Measurements from ENCODE around the gene SHE.

SHE gene

DNA sequence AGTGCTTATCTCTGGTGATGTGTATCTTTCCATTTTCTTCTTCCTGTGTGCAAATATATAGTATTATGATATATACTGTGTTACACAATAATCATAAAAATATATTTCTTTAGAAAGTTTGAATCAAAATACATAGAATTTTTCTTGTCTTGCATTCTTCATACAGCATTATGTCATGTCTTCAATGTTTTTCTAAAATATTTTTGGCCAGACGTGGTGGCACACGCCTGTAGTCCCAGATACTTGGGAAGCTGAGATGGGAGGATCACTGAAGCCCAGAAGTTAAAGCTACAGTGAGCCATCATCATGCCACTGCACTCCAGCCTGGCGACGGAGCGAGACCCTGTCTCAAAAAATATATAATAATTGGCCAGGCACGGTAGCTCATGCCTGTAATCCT is 55.4 kb downstream of the SHE start:
- DNase-seq (ENCODE audit: low spot score), result no peak

DNA sequence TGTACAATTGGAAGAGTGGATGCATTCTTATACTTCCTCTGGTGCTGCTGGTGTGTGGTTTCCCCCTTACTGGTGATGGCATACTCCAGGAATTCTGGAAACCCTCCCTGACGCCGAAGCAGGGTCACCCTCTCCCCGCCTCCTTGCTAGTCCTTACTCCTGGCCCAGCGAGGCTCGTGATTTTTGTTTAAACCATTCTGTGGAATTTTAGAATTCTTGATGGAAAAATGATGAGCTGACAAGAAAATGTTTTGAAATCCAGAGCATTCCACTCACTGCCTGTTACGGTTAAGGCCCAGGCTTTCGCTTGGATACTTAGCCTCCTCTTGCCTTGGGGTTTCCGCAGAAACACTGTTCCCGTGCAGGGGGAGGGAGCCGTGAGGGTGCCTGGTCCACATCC is 55.9 kb downstream of the SHE start:
- no peak for DNase-seq (ENCODE audit: low spot score)

DNA sequence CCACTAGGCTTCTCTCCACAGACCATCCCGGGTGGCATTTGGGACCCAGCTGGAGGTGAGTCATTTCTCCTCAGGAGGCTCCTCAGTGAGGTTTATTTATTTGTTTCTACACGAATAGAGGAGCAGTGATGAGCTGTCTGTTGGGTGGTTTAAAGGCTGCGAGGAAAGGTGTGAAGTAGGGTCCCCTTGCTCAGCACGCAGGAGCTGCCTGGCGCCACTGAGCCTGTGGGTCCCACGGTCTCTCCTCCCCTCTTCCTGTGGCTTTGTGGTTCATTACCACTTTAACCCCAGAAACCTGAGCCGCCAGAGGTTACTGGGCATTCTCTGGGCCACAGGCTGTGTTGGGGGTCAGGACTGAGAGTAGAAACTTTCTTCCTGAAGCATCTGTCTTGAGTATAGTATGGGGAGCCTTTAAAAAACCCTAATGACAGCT is 57.2 kb downstream of the SHE start:
- no peak for DNase-seq (ENCODE audit: low spot score)

DNA sequence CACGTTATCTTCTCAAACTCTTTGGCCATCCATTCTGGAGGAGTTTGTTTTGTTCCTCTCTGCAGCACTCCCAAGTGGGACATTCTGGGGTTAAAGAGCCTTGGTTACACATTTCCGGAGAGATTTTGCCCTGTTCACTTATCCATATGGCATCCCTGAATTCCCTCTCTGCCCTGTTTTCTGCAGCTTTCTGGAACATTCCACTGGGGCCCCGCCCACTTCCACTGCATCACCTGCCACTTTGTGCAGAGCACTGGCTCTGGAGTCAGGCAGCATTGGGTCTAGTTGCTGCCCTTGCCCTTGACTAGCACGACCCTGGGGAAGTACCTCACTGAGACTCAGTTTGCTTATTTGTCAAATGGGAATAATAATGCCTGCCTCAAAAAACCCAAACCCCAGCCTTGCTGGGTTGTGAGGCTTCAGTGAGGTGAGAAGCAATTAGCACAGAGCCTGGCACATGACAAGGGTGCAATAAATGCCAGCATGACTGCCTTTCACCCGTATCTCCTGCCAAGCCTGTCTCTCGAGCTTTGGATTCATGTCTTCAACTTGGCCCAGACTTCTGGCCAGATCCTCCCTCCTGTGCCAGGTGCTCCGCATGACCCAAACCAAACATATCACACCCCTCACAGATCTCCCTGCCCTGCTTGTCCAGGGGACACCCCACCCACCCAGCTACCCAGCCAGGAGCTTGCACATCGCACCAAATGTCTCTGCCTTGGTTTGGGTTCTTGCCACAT is 58.8 kb downstream of the SHE start:
- no peak for DNase-seq (ENCODE audit: low spot score)

DNA sequence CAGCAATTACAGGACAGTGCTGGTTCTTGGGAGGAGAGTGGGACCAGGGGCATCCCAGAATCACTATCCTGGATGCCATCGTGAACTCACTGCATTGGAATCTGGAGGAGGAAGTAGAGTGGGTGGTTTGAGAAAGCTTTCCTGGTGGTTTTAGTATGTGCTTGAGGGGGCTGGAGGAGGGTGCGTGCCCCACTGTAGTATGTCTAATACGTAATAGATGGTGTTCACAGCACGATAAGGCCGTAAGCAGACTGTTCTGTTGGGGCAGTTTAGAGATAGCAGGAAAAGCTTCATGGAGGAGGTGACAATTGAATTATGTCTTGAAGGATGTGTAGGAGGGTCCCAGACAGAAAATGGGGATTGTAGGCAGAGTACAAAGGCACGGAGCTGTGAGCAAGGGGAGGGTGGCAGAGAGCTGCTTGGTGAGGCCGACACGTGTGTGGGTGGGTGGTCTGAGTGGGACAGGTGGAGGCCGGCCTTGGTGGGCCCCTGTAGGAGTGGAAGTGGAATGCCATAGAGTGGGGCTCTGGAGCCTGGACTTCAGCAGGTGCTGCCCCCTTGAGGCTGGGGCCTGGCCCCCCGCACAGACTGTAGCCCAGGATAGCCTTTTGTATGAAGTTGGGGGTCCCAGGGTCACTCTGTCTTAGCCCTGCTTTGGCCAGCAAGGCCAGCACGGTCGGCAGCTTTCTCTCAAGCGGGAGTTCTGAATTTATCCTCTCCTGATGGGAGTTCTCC is 60.0 kb downstream of the SHE start:
- no peak for DNase-seq (ENCODE audit: low spot score)

DNA sequence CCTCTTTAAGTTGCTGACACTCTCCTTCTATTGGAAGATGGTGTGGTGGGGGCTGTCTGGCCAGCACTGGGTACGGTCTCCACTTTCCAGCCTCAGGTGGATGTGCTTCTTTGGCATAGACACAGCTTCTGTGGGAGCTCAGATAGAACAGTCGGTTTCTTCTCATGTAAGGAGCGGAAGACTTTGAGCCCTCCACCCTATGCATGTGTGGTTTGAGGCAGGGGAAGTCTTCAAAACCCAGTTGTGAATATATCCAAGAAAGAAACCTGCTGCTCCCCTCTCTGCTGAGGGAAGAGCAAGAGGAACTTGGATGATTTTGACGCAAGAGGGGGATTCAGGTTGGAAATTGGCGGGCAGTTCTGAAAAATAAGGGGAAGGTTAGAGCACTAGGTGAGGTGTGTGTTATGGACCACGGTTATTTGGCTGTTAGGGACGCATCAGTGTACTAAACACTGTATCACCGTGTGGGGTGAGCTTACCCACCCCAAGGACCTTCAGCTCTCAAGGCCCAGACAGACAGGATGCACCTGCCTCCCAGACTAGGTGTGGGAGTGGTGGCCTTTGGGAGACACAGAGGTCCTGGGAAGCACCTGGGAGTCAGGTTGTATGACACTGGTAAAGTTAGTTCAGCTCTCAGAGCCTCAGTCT is 60.8 kb downstream of the SHE start:
- DNase-seq (ENCODE audit: low spot score), result no peak

DNA sequence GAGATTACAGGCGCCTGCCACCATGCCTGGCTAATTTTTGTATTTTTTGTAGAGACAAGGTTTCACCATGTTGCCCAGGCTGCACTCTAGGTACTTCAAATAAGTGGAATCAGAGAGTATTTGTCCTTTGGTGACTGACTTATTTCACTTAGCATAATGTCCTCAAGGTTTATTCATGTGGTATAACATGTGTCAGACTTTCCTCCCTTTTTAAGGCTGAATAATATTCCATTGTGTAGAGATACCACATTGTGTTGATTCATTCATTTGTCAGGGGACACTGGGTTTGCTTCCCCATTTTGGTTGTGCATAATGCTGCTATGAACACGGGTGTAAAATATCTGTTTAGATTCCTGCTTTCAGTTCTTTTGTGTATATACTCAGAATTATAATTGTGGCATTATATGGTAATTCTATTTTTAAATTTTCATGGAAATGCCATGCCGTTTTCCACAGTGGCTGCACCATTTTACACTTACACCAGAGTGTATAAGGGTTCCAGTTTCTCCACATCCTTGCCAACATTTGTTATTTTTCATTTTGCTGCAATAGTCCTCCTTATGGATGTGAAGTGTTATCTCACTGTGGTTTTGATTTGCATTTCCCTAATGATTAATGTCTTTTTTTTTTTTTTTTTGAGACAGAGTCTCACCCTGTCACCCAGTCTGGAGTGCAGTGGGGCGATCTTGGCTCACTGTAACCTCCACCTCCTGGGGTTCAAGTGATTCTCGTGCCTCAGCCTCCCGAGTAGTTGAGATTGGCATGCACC is 62.0 kb downstream of the SHE start:
- no peak for DNase-seq (ENCODE audit: low spot score)

DNA sequence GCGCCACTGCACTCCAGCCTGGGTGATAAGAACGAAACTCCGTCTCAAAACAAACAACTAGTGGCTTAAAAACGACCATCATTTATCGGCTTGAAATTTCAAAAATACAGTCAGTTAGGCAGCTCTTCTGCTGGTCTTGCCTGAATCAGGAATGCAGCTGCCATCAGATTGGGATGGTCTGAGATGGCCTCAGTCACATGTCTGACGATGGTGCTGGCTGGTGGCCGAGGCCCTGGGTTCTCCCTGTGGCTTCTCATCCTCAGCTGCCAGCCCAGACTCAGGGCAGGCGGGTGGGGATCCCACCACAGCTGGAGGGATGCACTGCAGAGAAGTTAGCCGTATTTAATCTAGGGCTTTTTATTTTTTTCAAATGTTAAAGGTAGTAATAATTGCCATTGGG is 65.8 kb downstream of the SHE start:
- no peak for DNase-seq (ENCODE audit: low spot score)

DNA sequence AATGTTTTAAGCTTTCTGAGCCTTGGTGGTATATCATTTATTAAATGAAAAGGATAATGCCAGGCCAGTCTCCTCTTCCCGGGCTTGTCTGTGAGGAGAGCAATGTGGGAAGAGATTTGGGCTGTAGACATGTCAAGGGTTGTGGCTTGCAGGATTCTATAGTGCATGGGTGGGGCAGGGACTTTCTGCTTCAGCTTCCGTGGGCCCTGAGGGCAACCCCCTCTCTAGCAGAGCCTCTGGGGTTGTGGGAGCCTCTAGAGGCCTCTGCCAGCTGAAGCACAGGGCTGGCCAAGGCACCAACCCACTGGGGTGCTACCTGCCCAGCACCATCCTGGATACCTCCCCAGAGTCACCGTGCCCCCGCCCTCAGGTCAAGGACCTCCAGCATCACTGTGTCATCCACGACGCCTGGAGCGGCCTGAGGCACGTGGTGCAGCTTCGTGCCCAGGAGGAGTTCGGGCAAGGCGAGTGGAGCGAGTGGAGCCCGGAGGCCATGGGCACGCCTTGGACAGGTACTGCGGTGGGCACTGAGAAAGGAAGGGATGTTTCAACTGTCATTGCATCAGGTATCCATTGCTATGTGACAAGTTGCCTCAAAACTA is 66.5 kb downstream of the SHE start:
- DNase-seq (ENCODE audit: low spot score), result no peak

DNA sequence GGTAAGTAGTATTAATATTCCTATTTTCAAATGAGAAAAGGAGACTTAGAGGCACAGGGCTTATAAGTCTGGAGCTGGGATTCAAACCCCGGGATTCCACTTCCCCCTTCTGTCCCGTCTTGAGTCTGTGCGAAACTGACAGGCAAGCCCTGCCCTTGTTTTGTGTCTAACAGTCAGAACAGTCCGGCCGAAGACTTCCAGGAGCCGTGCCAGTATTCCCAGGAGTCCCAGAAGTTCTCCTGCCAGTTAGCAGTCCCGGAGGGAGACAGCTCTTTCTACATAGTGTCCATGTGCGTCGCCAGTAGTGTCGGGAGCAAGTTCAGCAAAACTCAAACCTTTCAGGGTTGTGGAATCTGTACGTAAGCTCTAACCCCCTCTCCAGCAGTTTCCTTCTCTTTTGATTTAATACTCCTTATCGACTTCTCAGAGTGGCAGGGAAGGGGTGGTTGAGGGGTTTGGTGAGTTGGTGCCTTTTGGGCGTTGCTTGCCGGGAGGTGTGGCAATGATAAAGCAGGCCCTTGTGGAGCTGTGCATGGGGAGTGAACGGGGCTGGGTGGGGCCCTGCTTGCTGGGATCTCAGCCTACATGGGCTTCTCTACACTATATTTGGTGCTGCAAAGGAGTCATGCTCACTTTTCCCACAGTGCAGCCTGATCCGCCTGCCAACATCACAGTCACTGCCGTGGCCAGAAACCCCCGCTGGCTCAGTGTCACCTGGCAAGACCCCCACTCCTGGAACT is 67.7 kb downstream of the SHE start:
- no peak for DNase-seq (ENCODE audit: low spot score)

DNA sequence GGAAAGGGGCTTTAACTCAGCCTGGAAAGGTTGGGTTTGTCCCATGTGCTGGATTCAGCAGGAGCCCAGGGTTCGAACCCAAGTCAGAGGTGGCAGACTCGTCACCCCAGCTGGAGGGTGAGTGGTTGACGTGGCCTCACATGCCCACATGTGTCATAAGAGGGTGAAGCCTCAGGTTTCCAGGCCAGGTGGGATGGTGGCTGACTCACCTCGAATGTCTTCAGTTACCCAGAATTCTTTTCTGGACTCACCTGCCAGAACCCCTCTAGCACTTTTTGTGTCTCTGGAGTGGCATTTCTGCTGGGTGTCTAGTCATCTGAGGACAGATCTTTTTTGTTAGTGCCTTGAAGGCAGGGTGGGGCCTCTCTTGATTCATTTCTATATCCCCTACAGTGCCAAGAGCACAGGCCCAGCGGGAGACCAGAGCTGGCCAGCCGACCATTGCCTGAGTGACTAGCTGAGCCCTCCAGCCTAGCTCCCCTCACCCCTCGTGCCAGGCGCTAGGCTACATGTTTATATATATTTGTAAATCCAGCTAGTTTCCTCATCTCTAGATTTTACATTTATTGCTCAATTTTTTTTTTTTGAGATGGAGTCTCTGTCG is 68.9 kb downstream of the SHE start:
- DNase-seq (ENCODE audit: low spot score), result peak; percentile 28

DNA sequence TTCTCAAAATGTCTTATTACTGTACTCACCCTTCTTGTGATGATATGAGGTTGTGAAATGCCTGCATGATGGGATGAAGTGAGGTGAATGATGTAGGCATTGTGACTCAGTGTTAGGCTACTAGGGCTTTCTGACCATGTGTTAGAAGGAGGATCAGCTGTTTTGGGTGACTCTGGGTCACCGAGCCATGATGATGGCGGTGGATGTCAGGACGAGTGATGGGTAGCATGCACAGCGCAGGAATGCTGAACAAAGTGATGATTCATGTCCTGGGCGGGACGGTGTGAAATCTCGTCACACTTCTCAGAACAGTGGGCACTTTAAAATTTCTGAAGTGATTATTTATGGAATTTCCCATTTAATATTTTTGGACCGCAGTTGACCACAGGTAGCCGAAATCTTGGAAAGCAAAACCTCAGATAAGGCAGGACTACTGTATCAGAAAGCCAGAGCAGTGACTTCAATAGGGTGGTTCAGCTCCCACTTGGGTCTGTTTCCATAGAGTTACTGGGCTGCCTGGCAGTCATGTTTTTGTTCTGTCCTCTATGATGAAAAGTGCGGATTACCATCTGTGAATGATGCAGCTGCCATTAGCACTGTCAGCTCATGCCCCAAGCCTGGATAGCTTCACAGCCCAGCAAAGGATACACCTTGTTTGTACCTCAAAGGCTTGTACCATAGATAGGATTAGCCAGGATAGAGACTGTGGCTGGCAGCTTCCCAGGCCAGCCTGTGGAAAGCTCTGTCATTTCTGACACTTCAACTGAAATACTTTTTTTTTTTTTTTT is 70.4 kb downstream of the SHE start:
- DNase-seq (ENCODE audit: low spot score), result no peak

DNA sequence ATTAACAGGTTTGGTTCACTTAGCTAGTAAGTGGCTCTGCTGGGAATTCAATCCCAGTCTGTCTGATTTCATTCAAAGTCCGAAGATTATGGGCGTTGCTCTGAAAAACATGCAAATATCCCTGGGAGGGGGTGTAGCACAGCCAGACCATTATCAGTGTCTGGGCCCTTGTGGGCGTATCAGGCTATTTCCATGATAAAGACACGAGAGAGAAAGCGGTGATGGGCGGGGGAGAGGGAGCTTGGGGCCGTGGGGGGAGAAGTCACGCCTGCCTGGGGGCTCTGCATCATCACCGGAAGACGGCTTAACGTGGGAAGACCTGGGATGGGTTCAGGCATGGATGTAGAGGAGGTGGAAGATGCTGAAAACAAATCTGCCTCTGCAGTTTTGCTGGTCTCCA is 71.3 kb downstream of the SHE start:
- no peak for DNase-seq (ENCODE audit: low spot score)

DNA sequence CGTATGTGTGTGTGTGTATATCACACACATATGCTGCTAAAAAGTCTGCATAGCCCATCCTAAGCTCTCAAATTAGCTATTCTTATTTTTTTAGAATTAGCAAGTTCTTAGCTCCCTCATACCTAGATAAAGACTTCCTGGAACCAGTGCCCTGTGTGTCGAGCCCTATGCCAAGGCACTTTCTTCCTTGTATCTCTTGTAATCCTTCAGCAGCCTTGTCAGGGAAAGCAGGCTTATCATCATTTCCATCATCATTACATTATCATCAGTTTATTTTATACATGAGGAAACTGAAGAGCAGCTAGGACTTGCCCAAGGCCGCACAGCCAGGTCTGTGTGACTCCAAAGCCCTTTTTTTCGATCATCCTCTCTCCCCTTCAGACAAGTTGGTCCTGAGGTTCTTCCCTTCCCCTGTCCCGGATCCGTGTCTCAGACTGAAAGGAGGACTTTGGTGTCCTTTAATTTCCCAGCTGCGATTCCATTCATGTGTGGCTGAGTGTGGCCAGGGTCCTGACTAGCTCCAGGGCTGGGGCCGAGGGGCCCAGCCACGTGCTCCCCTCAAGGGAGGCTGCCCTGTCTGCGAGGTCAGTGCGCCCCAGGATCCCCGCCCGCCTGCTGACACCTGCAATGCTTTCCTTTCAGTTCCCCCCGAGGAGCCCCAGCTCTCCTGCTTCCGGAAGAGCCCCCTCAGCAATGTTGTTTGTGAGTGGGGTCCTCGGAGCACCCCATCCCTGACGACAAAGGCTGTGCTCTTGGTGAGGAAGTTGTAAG is 72.2 kb downstream of the SHE start:
- no peak for DNase-seq (ENCODE audit: low spot score)
